ENCODE data around the gene PER2.

The PER2 gene

GRCh38 chr2:238305965-238306671 lies 17.7 kb upstream of the PER2 start:
- DNase-seq = no peak

GRCh38 chr2:238305092-238305862 lies 16.9 kb upstream of the PER2 start:
- no peak for DNase-seq

GRCh38 chr2:238304116-238304515 lies 15.7 kb upstream of the PER2 start:
- no peak for DNase-seq

GRCh38 chr2:238302751-238303150 lies 14.3 kb upstream of the PER2 start:
- no peak for DNase-seq

GRCh38 chr2:238302087-238302486 lies 13.7 kb upstream of the PER2 start:
- DNase-seq = no peak

DNA sequence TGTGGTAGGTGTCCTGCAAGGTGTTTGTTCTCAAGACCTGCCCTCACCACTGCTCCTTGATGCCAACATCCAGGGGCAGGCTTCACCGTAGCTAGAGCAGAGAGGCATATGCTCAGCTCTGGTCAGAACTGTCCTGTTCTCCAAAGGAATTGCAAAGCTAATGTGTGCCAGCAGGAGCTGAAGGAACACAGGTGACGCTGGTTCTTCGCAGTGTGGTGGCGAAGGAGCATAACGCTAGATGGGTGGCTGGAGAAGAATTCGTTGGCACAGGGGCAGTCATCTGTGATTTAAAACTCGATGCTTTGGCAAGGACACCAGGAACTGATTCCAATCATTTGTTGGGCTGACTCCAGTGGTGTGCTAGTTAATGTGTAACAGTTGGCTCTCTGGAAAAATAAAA lies 11.4 kb upstream of the PER2 start:
- no peak for DNase-seq

GRCh38 chr2:238296638-238297457 lies 8.4 kb upstream of the PER2 start:
- no peak for DNase-seq

DNA sequence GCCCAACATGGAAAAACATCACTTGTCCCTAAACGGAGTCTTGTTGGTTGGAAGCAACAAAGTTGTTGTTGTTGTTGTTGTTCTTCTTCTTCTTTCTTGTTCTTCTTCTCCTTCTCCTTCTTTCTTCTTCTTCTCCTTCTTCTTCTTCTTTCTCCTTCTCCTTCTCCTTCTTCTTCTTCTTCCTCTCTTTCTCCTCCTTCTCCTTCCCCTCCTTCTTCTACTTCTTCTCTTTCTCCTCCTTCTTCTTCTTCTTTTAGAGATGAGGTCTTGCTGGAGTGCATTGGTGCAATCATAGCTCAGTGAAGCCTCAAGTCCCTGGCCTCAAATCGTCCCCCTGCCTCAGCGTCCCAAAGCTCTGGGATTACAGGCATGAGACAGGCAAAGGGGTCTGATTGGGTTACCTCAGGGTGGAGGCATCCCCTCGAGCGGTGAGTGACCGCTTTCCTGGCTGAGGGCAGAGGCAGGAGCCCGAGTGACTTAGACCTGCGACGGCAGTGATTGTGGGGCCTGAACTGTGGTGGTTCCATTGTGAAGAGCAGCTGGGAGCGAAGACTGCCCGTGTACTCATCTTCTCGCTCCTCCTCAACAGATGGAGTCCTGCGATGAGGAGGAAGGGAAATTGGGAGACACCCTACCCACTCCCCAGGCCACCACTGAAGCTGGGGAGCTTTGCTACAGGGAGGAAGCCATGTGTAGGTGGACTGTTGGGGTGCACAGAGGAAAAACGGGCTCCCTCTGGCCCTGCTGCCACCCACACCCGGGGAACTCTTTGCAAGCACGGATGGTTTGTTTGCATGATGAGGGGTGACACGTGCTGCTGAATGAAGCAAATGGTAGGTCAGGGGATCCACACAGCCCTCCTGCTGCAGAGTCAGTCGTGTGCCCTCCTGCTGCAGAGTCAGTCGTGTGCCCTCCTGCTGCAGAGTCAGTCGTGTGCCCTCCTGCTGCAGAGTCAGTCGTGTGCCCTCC lies 7.0 kb upstream of the PER2 start:
- DNase-seq = no peak

GRCh38 chr2:238294393-238295143 lies 6.2 kb upstream of the PER2 start:
- DNase-seq = no peak

DNA sequence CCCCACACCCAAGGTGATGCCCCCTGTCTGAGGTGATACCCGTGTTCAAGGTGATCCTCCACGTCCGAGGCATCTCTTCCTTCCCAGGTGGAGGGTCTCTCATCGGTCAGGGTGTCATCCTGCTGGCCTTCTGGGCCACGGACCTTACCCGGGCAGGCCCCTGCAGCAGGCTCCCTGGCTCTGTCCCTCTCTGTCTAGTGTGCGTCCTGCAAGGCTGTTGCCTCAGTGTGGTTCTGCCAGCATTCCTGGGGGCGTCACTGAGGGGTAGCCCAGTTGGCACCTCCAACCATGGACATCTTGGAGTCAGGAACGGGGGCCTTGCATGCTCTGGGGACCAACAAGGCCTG lies 5.6 kb upstream of the PER2 start:
- no peak for DNase-seq

GRCh38 chr2:238291550-238292281 lies 3.3 kb upstream of the PER2 start:
- DNase-seq = no peak

- peak; percentile 64 for DNase-seq
These were observed 2.5 kb upstream of the PER2 start for GRCh38 chr2:238290715-238291549.

DNA sequence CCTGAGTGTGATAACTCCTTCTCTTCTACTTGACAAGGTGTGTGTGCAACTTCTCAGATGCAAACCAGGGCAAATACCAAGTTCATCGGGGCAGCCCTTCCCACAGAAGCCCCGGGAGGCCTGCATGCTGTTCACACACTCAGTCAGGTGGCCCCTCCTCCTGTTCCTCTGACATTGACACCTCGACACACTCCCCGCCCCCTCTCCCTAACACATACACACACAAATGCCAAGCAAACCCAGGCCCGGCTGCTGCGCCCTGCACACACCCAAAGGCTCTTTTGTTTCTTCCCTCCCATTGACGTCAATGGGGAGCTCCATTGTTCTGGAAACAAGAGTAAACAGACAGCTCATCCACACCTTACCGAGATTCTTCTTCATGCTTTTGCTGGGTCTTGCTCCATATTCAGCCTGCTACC lies 1.7 kb upstream of the PER2 start:
- peak; percentile 17 for DNase-seq

- DNase-seq = no peak
These were observed 1.2 kb upstream of the PER2 start for GRCh38 chr2:238289574-238289973.

- peak; percentile 98 for DNase-seq
These were observed 502 bp upstream of the PER2 start for GRCh38 chr2:238288650-238289573.

- no peak for DNase-seq
These were observed 1.2 kb downstream of the PER2 start for GRCh38 chr2:238286987-238287736.

GRCh38 chr2:238286551-238286950 lies 1.9 kb downstream of the PER2 start:
- DNase-seq = peak; percentile 23

DNA sequence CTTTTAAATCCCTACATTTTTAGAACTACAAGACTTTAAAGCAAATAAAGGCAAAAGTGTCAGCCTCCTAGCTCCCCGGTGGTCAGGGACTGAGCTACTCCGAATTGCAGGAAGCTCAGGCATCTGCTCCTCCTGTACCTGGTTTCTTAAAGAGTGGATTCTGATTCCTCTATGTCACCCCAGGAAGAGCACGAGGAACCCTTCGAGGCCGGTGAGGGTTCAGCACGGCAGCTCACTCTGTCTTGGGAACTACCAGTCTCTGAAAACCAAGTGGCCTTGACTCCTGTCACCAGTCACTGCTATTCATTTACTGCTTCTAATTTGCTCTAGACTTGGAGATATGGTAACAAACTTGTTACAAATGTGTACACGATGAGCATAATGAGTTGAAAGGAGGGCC lies 2.3 kb downstream of the PER2 start:
- no peak for DNase-seq

Measured in hematopoietic multipotent progenitor cell treated with erythropoietin and hydrocortisone succinate and interleukin-3 and kit ligand, for 8 days (in vitro differentiated cells).